GM12878 (cell line): Measurements from ENCODE around the gene TAX1BP3. TPM values are rescaled to one million over a fixed set of nuclear protein-coding genes. Genes with fewer than 3 reads are reported as not detected.

Source experiments
- ASH2L ChIP-seq: fragments of 300-600, 200-600 bp; sonication (generic); IDR thresholded peaks from 2 replicates; pipeline ENCODE4 v1.6.1; 2017; ENCODE audit warnings: low read depth, mild to moderate bottlenecking, borderline replicate concordance
- EGR1 ChIP-seq, 2 experiments: IDR thresholded peaks; 1 replicate in 1 of 2; 2 replicates in 1 of 2; pipeline ENCODE4 v1.6.1; 2011 to 2012; ENCODE audit warnings: low read depth in 2 of 2, low read length in 2 of 2, borderline replicate concordance in 1 of 2, mild to moderate bottlenecking in 1 of 2, moderate library complexity in 1 of 2
- EP300 ChIP-seq, 2 experiments: fragments of 150-350 bp in 1 of 2; IDR thresholded peaks; 2 replicates each; pipeline ENCODE4 v1.6.1; 2011 to 2012; ENCODE audit warnings: low read depth in 2 of 2, low read length in 2 of 2, borderline replicate concordance in 1 of 2, improper control_type of control experiment in 1 of 2, inconsistent platforms in 1 of 2; ENCODE audit not compliant: control insufficient read depth in 1 of 2
- EZH2 ChIP-seq: IDR thresholded peaks from 2 replicates; pipeline ENCODE4 v1.6.1; 2012; ENCODE audit warnings: low read depth, mild to moderate bottlenecking, control low read depth, inconsistent platforms, low read length, borderline replicate concordance; ENCODE audit not compliant: control insufficient read depth
- HDAC6 ChIP-seq: fragments of 200-600 bp; sonication (generic); IDR thresholded peaks from one replicate; pipeline ENCODE4 v1.8.0; 2017; ENCODE audit warnings: antibody characterized with exemption; ENCODE audit not compliant: unreplicated experiment
- MEF2B ChIP-seq: fragments of 450-650 bp; IDR thresholded peaks from 2 replicates; pipeline ENCODE4 v1.6.1; 2018; ENCODE audit warnings: mild to moderate bottlenecking, moderate library complexity; ENCODE audit not compliant: partially characterized antibody, poor library complexity, severe bottlenecking
- MYB ChIP-seq: fragments of 150-350 bp; IDR thresholded peaks from 2 replicates; pipeline ENCODE4 v1.6.1; 2014; ENCODE audit warnings: mild to moderate bottlenecking, low read depth, low read length, borderline replicate concordance
- NFYB ChIP-seq: IDR thresholded peaks from 2 replicates; pipeline ENCODE4 v1.6.1; 2011; ENCODE audit warnings: low read depth, mild to moderate bottlenecking, low read length, improper control_type of control experiment, moderate library complexity; ENCODE audit not compliant: insufficient read depth
- RFX5 ChIP-seq: IDR thresholded peaks from 2 replicates; pipeline ENCODE4 v1.6.1; 2011; ENCODE audit warnings: low read depth, low read length, improper control_type of control experiment
- SMC3 ChIP-seq: IDR thresholded peaks from 2 replicates; pipeline ENCODE4 v1.6.1; 2011; ENCODE audit warnings: low read length, improper control_type of control experiment, borderline replicate concordance
- SREBF1 ChIP-seq: IDR thresholded peaks from 2 replicates; pipeline ENCODE4 v1.6.1; 2012; ENCODE audit warnings: mild to moderate bottlenecking, low read length
- SREBF2 ChIP-seq: IDR thresholded peaks from 2 replicates; pipeline ENCODE4 v1.6.1; 2012; ENCODE audit warnings: mild to moderate bottlenecking, low read length
- SRF ChIP-seq, 2 experiments: IDR thresholded peaks; 2 replicates each; pipeline ENCODE4 v1.6.1; 2011; ENCODE audit warnings: low read depth in 2 of 2, low read length in 2 of 2, mild to moderate bottlenecking in 1 of 2, moderate library complexity in 1 of 2
- SUZ12 ChIP-seq: fragments of 200-600 bp; sonication (generic); IDR thresholded peaks from one replicate; pipeline ENCODE4 v1.6.1; 2018; ENCODE audit warnings: antibody characterized with exemption, mild to moderate bottlenecking; ENCODE audit not compliant: unreplicated experiment
- WRNIP1 ChIP-seq: IDR thresholded peaks from 2 replicates; pipeline ENCODE4 v1.6.1; 2011; ENCODE audit warnings: low read depth, low read length, improper control_type of control experiment, borderline replicate concordance
- polyA plus RNA-seq, 11 experiments: library from polyadenylated mRNA; depleted of rRNA in 4 of 11; unstranded in 6 of 11; stranded (reverse) in 5 of 11; fragments of >200 nt; fragmentation: Nextera tagmentation in 4 of 11; fragmentation: Illumina TruSeq in 1 of 11; extraction: Ambion mirVana in 4 of 11; extraction: Trizol in 1 of 11; gene quantifications; 1 replicate in 1 of 11; 2 replicates in 10 of 11; pipeline versions ENCODE4 v1.2.1 to v1.2.3, GENCODE V29; 2011 to 2016; ENCODE audit warnings: inconsistent platforms in 2 of 11, missing spikeins in 2 of 11, low read depth in 1 of 11
- total RNA-seq, 4 experiments: library from RNA; depleted of rRNA in 3 of 4; stranded (reverse); fragments of >200 nt in 3 of 4; fragmentation: Illumina TruSeq in 1 of 4; extraction: Trizol in 1 of 4; gene quantifications; 2 replicates each; pipeline versions ENCODE4 v1.2.1 to v1.2.3, GENCODE V29; 2013 to 2021
- TF ChIP-seq, protein P1 (sequence below): IDR thresholded peaks from 2 replicates; pipeline ENCODE4 v1.6.1; 2011; ENCODE audit warnings: borderline replicate concordance, low read depth, mild to moderate bottlenecking, moderate library complexity, low read length; ENCODE audit not compliant: insufficient read depth, poor library complexity, severe bottlenecking
- TF ChIP-seq, protein P2 (sequence below): fragments of 450-650 bp; IDR thresholded peaks from 2 replicates; pipeline ENCODE4 v1.6.1; 2017; ENCODE audit warnings: mild to moderate bottlenecking, moderate library complexity
- TF ChIP-seq, protein P3 (sequence below): IDR thresholded peaks from 2 replicates; pipeline ENCODE4 v1.6.1; 2012; ENCODE audit warnings: mild to moderate bottlenecking, low read depth, low read length
- TF ChIP-seq, protein P4 (sequence below): IDR thresholded peaks from 2 replicates; pipeline ENCODE4 v1.6.1; 2012; ENCODE audit warnings: low read depth, low read length, improper control_type of control experiment

TAX1BP3 gene
- total and polyA plus RNA-seq, 10 of the 15 experiments (the other 5 are each of a cell fraction or from before 2014, with no cell fraction given), result 1.00 to 40.4 (median 15.4) TPM

DNA sequence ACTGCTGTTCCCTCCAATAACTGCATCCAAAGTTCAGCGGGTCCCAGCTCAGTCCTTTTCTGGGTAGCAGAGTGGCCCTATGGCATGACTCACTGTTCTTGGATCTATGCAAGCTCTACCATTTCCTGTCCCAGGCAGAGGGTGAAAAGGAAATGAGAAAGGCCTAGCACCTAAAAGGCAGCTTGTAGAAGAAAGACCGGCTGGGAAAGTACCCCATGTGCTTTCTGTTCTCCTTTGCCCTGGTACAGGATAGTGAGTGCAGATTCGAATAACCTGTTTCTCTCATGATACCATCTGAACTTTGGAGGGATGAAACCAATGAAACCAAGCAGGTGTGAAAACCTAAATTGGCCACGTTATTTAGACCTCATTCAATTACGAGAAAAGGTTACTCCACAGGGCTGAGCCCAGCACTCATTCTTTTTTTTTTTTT, 42.6 kb upstream of the TAX1BP3 start (continued):
- TF ChIP-seq HDAC6, result no peak
- peak; percentile 90 for TF ChIP-seq MEF2B
- TF ChIP-seq EZH2, result no peak
- TF ChIP-seq, protein P1, sequence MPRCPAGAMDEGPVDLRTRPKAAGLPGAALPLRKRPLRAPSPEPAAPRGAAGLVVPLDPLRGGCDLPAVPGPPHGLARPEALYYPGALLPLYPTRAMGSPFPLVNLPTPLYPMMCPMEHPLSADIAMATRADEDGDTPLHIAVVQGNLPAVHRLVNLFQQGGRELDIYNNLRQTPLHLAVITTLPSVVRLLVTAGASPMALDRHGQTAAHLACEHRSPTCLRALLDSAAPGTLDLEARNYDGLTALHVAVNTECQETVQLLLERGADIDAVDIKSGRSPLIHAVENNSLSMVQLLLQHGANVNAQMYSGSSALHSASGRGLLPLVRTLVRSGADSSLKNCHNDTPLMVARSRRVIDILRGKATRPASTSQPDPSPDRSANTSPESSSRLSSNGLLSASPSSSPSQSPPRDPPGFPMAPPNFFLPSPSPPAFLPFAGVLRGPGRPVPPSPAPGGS, result peak; percentile 86
- TF ChIP-seq RFX5, result no peak
- TF ChIP-seq SREBF1, result no peak
- TF ChIP-seq, protein P2, sequence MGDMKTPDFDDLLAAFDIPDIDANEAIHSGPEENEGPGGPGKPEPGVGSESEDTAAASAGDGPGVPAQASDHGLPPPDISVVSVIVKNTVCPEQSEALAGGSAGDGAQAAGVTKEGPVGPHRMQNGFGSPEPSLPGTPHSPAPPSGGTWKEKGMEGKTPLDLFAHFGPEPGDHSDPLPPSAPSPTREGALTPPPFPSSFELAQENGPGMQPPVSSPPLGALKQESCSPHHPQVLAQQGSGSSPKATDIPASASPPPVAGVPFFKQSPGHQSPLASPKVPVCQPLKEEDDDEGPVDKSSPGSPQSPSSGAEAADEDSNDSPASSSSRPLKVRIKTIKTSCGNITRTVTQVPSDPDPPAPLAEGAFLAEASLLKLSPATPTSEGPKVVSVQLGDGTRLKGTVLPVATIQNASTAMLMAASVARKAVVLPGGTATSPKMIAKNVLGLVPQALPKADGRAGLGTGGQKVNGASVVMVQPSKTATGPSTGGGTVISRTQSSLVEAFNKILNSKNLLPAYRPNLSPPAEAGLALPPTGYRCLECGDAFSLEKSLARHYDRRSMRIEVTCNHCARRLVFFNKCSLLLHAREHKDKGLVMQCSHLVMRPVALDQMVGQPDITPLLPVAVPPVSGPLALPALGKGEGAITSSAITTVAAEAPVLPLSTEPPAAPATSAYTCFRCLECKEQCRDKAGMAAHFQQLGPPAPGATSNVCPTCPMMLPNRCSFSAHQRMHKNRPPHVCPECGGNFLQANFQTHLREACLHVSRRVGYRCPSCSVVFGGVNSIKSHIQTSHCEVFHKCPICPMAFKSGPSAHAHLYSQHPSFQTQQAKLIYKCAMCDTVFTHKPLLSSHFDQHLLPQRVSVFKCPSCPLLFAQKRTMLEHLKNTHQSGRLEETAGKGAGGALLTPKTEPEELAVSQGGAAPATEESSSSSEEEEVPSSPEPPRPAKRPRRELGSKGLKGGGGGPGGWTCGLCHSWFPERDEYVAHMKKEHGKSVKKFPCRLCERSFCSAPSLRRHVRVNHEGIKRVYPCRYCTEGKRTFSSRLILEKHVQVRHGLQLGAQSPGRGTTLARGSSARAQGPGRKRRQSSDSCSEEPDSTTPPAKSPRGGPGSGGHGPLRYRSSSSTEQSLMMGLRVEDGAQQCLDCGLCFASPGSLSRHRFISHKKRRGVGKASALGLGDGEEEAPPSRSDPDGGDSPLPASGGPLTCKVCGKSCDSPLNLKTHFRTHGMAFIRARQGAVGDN, result peak; percentile 96
- TF ChIP-seq, protein P3, sequence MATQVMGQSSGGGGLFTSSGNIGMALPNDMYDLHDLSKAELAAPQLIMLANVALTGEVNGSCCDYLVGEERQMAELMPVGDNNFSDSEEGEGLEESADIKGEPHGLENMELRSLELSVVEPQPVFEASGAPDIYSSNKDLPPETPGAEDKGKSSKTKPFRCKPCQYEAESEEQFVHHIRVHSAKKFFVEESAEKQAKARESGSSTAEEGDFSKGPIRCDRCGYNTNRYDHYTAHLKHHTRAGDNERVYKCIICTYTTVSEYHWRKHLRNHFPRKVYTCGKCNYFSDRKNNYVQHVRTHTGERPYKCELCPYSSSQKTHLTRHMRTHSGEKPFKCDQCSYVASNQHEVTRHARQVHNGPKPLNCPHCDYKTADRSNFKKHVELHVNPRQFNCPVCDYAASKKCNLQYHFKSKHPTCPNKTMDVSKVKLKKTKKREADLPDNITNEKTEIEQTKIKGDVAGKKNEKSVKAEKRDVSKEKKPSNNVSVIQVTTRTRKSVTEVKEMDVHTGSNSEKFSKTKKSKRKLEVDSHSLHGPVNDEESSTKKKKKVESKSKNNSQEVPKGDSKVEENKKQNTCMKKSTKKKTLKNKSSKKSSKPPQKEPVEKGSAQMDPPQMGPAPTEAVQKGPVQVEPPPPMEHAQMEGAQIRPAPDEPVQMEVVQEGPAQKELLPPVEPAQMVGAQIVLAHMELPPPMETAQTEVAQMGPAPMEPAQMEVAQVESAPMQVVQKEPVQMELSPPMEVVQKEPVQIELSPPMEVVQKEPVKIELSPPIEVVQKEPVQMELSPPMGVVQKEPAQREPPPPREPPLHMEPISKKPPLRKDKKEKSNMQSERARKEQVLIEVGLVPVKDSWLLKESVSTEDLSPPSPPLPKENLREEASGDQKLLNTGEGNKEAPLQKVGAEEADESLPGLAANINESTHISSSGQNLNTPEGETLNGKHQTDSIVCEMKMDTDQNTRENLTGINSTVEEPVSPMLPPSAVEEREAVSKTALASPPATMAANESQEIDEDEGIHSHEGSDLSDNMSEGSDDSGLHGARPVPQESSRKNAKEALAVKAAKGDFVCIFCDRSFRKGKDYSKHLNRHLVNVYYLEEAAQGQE, result 0 out of 2 replicates have a peak, but pooled peaks have one; percentile 11
- no peak for TF ChIP-seq NFYB
- no peak for TF ChIP-seq SREBF2
- peak; percentile 70 to 94; a peak in 3 of 4 replicates for TF ChIP-seq EP300 (IDR thresholded peaks at IDR 0.05; ENCODE audit: borderline replicate concordance in 1 of 2, control insufficient read depth in 1 of 2, low read depth in 2 of 2, low read length in 2 of 2)
- no peak for TF ChIP-seq SUZ12
- TF ChIP-seq WRNIP1, result no peak
- no peak for TF ChIP-seq MYB
- no peak for TF ChIP-seq ASH2L
- peak in 1 of 2 experiments; percentile 70; a peak in 2 of 4 replicates for TF ChIP-seq SRF (IDR thresholded peaks at IDR 0.05; ENCODE audit: low read depth in 2 of 2, low read length in 2 of 2)
- TF ChIP-seq SMC3, result no peak
- TF ChIP-seq, protein P4, sequence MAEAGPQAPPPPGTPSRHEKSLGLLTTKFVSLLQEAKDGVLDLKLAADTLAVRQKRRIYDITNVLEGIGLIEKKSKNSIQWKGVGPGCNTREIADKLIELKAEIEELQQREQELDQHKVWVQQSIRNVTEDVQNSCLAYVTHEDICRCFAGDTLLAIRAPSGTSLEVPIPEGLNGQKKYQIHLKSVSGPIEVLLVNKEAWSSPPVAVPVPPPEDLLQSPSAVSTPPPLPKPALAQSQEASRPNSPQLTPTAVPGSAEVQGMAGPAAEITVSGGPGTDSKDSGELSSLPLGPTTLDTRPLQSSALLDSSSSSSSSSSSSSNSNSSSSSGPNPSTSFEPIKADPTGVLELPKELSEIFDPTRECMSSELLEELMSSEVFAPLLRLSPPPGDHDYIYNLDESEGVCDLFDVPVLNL, result no peak
- peak in 1 of 2 experiments; percentile 16; a peak in 1 of 3 replicates for TF ChIP-seq EGR1 (IDR thresholded peaks at IDR 0.05; ENCODE audit: borderline replicate concordance in 1 of 2, low read depth in 2 of 2, low read length in 2 of 2)
